NCI-H2029 (cell line): Measurements from ENCODE around the gene USP40.

Source experiments
- DNase-seq: peaks from one replicate; lab custom pipeline; 2025; lab: John Stamatoyannopoulos, UW

USP40 gene

DNA sequence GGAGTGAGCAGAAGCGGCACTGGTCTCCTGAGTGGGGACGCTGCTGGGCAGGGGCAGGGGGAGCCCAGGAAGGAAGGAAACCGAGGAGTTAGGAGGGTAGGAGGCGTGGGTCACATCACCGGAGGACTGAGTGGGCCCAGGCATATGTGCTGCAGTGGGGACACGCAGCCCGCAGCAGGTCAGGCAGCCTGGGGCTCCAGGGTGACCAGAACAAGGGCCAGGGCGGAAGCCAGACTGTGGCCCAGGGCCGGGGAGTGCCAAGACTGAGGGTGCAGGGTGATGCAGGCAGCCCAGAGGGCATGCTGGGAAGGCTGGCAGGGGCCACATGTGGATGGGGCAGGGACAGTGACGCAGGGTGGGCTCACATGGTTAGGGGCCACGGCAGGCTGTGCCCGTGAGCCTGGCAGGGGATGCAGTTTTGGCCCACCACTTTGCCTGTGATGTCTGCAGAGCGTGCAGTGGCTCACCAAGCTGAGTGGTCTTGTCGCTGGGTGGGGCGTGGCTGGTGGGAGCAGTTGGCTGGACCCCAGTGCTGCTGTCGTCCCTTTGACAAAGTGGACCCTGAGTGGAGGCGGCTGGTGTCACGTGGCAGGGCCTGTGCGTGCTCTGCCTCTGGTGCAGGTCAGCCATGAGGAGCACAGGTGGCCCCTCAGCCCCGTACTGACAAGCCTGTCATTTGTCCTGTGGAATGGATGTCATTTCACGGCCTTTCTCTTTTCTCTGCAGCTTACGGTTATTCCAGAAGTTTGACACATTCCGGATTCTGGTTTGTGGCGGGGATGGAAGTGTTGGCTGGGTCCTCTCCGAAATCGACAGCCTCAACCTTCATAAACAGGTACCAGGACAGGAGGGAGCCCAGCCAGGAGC is 125.2 kb downstream of the USP40 start:
- no peak for DNase-seq

DNA sequence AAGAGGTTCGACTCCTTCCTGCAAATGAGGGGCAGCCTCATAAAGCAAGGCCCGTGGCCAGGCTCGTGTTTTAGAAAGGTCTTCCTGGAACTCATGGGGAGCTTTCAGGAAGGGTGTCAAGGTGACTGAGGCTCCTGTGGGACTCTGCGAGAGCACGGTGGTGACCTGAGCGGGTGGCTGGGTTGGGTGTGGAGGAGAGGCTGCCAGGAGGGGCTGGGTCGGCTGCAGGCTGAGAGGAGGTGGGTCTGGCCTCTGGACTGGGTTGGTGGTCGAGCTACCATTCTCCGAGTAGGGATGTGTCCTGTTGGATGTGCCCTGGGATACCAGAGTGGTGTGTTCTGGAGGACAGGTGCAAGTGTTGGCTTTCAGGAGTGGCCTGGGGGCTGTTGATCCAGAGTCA is 125.9 kb downstream of the USP40 start:
- DNase-seq, result no peak

DNA sequence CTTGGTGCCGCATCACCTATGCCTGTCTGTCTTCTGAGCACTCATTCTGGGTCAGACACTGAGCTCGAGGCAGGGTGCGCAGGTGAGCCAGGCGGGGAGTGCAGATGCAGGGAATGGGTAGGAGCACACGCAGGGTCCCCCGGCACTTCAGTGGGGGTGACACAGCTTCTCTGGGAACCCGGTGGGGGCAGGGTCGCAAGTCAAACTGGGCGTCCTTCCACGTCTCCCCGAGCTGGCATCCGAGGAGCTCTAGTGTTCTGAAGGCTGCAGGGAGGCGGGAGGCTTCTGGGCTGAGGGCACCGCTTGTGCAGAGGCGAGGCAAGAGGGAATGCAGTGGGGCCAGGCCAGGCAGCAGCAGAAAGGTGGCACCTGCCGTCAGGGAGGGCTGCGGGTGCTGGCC is 126.3 kb downstream of the USP40 start:
- DNase-seq, result no peak

DNA sequence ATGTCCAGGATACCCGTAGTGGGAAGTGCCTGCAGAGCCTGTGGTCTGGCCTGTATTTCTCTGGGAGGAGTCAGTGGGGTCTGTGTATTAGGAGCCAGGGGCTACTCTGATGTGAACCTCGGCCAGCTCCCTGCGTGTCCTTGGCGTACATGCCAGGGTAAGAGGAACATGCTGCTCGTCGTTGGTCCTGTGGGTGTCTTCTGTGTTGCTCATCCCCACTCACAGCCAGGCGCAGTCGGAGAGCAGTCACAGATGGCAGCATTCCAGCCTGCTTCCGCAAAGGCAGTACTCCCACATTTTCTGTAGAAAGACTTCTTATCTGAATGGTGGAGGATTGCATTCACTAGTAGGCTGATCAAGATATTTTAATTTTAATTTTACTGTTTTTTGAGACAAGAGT is 127.4 kb downstream of the USP40 start:
- no peak for DNase-seq

DNA sequence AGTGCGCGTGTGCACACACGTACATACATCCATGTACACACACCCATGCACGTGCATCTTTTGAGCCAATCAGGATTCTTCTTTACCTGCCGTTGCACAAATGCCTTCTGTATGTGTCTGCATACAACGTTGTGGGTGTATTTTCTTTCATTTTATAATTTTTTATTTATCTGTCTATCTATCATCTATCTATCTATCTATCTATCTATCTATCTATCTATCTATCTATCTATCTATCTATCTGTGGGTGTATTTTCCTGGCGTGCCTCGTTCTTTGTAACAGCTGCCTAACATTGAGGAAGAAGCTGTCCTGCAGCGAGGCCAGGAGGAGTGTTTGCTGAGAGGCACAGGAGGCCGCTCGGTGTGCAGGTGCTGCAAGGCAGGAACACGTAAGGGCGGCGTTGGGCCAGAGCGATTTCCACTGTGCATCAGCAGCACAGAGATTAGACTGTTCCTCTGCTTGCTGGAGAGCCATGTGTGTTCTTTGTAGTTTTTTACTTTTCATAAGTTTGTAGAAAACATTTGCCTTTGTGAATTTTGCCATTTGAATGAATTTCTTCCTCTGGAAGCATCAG is 127.9 kb downstream of the USP40 start:
- no peak for DNase-seq

DNA sequence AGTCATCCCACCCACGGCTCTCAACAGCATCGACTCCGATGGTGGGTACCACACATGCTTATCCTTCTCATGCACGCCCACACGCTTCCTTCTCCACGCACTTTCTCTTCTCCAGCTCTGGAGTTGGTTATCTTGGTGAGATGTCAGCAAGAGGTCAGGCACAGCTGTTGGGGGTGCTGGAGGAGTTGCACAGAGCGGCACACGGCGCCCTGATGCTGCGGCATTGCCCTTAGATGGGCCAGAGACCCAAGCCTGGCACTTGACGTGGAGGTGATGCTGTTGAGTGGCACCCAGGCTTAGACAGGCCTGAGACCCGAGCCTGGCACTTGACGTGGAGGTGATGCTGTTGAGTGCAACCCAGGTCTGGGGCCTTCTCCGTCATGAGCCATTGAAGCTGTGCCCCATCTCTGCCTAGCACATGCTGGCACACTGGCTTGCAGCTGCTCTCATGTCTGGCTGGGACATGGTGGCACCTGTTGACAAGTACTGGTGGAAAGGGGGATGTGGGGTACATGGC is 129.1 kb downstream of the USP40 start:
- DNase-seq, result no peak

DNA sequence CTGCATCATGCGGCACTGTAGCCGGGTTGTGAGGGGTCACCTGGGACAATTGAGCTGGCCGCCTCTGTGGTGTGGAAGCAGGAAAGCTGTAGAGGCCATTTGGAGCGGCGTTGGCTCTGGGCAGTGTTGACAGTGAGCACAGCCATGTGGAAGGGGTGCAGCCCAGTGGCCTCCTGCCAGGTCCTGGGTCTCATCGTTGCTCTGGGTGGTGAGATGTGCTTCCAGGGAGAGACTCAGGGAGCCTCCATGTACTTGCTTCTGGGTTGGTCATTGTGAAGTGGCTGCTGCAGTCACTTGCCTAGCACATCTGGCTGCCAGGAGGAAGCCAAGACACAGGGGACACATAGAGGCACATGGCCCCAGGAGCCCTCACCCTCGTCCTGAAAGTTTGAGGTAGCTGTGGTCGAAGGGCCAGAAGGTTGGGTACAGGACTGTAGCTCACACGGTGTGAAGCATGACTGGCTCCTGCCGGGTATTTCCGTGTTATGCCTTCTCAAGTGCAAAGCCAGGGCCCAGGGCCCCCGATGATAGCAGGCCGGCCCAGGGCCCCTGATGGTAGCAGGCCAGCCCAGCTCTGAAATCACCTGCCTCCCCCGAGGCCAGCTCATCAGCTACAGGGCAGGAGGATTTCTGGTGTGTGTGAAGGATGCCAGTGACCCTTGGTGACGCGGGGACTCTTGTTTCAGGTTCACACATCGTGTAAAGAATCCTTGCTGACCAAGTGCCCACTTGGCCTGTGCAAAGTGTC is 129.7 kb downstream of the USP40 start:
- no peak for DNase-seq

DNA sequence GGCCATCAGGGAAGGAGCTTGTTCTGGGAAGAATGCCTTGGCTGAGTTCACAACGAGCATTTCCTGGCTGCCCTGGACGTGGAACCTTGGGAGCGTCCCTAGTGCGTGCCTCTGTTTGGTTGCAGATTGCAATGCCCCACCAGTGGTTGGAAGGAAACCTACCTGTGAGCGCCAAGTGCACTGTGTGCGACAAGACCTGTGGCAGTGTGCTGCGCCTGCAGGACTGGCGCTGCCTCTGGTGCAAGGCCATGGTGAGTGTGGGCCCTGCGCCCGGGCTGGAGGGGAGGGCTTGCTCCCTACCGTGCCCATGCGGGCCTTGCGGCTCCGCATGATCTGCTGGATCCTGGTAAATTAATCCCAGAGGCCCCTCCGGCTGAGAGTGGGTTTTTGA is 130.4 kb downstream of the USP40 start:
- DNase-seq, result no peak

DNA sequence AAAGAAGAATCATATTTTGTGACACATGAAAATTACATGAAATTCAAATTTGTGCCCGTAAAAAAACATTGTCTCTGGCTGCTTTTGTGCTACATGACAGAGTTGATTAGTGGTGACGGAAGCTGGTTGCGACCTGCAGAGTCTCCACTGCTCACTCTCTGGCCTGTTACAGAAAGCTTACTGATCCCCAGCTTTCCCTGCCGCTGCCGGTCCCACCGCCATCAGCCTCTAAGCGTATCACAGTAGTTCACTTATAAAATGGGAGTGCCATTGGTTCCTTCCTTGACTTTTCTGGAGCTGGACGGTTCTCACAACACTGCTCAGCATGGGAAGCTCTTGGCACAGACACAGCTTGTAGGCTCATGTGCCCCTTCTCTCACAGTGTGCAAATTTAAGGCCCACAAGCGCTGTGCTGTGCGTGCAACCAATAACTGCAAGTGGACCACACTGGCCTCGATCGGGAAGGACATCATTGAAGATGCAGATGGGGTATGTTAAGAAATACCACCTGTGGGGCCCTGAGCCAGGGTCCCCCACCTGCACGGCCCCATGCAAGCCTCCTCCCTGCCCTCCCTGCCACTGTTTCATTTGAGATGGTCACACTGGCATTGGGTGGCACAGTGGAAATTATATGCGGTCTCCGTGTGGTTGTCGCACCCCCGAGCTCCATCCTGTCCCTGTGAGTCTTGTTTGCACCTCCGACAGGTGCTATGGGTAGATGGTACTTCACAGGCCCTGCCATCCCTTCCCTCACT is 131.0 kb downstream of the USP40 start:
- no peak for DNase-seq

DNA sequence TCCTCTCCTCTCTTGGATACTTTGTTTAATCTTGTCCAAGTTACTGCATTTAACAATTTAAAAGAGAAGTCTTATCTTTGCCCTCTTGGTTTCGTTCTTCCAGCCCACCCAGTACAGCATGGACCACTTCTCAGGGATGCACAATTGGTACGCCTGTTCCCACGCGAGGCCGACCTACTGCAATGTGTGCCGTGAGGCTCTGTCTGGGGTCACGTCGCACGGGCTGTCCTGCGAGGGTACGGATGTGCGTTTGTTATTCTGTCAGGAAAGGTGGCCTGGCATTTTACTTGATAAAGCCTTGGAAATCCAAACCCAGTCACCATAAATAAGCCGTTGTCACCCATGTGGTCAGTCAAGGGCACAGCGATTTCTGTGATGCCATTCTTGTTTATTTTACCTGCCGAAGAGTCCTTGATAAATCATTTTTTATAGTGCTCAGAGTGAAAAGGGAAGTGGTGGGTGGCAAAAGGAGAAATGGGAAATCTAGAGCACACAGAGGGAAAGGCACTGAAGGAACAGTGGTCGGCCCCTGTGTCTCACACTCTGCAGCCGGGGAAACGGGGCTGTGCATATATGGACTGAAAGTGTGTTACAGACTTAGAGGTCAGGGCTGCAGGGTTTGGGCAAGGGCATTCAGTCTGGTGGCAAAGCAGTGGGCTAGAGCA is 131.8 kb downstream of the USP40 start:
- no peak for DNase-seq

DNA sequence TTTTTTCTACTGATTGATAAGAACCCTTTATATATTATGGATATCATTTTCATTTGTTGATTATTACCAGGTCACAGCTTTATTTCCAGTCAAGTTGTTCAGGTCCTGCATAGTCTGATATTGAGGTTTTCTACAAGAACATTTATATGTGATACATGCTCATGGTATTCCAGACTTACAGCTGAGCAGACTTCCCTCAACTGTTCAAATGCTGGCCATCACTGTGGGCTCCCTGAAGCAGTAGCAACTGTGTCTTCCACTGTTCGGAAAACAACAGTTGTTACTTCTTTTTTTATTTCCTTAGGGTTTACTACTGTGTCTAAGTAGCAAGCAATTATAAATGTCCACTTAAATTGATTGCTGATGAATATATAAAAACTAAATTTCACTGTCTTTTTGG is 132.8 kb downstream of the USP40 start:
- no peak for DNase-seq

DNA sequence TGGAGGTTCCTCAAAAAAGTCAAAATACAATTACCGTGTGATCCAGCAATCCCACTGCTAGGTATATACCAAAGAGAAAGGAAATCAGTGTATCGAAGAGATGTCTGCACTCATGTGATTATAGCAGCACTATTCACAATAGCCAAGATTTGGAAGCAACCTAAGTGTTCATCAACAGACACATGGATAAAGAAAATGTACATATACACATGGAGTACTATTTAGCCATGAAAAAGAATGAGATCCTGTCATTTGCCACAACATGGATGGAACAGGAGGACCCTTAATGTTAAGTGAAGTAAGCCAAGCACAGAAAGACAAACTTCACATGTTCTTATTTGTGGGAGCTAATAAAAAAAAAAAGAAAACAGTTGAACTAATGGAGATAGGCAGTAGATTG is 133.6 kb downstream of the USP40 start:
- DNase-seq, result no peak

DNA sequence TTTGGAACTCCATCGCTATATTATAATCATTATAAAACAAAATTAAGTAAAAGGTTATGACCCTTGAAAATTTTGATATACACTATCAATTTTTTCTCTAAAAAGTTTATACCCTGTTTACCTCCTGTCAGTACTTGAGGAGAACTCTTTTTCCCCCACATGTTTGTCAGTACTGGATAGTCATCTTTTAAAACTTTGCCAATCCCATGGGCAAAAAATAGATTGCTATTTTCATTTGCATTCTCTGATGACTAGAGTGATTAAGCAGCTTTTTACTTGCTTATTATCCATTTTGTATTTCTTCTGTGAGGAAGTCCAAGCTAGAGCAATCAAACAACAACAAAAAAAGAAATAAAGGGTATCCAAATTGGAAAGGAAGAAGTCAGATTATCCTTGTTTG is 135.9 kb downstream of the USP40 start:
- DNase-seq, result no peak

DNA sequence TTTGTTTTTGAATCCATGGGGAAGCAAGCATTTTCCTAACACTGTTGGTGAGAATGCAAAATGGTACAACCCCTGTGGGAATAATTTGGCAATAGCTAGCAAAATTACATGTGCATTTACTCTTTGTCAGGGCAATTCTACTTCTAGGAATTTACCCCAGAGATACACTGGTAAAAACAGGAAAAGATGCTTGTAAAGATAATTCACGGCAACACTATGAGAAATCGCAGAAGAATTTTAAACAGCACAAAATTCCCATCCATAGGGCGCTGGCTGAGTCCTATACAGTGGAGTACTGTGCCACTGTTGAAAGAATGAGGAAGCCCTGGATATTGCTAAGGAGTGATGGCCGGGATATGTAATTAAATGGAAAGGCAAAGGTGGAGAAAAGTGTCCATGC is 136.5 kb downstream of the USP40 start:
- no peak for DNase-seq

DNA sequence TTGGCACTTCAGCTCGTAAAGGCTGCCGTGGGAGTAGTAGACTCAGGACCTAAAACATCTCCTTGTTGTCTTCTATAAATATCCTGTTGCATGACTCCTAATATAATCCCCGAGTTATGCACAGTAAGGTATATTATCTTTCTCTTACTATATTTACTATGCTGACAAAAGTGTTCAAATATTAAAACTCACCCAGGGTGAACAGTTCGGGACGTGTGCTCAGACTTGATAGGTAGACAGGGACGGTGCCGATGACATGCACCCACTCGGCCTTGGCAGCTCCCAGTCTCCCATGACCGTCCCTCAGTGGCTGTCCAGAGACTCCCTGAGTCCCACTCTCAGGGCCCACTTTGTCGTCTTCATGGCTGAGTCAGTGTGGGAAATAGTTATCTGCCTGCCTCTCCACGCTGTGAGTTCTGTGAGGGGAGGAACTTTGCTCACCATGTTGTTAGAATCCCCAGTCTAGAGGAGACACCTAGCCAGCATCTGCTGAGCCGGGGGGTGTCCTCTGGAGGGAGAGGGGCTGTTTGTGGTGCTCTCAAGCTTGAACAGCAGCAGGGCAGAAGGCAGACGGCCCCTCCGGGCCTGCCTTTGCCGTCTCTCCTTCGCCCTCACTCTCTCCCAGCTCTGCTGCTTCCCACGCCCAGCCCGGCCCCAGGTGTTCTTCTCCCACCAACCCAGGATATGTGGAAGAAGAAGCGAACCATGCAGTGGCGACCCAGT is 137.2 kb downstream of the USP40 start:
- no peak for DNase-seq

DNA sequence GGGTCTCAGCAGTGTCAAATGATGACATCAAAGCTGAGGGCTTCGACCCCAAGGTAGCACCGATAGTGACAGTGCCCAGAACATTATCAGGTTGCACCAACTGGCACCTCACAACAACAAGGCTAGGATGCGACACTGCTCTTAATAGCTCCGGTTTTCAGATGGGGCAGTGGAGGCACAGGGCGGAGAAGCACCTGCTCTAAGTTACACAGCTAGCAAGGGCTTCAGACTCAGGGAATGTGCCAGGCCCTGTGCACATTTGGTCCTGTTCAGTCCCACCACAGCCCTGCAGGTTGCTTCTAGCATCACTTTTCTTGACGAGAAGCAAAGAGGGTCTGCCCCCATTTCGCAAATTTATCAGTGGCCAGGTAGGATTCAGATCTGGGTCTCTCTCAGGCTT is 138.1 kb downstream of the USP40 start:
- DNase-seq, result no peak

DNA sequence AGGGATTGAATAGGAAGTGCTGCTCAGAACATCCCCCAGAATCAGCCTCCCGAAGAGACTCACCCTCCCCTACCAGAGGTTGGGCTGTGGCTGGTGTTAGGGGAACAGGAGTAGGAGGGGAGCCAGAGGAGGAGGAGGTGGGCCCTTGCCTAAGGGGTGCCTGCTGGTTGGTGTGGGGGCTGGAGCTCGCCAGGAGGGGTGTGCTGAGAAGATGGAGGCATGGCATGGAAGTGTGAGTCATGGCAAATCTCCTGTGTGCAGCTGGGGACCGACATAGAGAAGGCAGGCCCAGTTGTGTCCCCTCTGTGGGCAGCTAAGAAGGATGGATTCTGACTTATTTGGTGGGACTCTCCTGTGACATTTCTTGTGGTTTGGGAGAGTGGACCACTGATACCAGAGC is 138.6 kb downstream of the USP40 start:
- DNase-seq, result no peak

DNA sequence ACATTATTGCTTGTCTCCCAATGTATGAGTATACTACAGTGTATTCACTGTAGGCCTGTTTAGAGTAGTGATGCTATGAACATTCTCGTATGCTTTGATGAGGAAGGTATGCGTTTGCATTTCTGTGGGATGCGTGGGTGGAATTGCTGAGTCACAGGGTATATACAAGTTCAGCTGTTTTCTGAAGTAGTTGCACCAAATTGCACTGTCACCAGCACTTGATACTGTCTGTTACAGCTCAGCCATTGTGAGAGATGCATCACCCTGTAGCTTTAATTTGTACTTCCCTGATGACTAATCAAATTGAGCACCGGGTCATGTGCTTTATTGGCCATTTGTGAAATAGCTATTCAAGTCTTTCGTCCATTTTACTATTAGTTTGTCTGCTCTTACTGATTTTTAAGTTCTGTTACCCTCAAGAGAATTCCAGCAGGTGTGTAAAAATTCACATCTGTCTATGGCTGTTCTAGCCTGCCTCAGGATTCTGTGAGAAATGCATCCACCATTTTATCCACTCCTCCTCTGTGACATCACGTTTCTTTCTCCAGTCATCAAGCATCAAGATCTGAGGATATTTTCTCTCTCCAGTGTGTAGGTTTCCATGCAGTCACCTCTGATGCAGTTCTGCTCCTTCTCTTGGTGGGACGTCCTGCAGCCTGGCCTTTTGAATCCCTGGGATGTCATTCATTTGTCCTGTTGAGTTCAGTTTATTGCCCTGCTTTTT is 139.8 kb downstream of the USP40 start:
- no peak for DNase-seq
